GM23338 (cell line): ENCODE measurements around the gene DEFB124. TPM values are rescaled to one million over a fixed set of nuclear protein-coding genes. Genes with fewer than 3 reads are reported as not detected.

Experiments used
- ATAC-seq: fragments of 200-7000 bp; cut with Tn5 transposase; 3 replicates; pipeline ENCODE4 v1.9.1; 2020
- DNase-seq: peaks from one replicate; pipeline ENCODE4 v3.0.0-alpha.2; 2015; ENCODE audit warnings: low spot score
- H2AFZ ChIP-seq: fragments of 200-600 bp; sonication (generic); 2 replicates; pipeline ENCODE4 v1.8.0; 2016; ENCODE audit warnings: antibody characterized with exemption, mild to moderate bottlenecking, moderate library complexity
- H3F3A ChIP-seq: fragments of 200-600 bp; sonication (generic); replicated peaks from 2 replicates; pipeline ENCODE4 v1.8.0; 2017; ENCODE audit warnings: antibody characterized with exemption, mixed run types, low read depth
- H3K27ac ChIP-seq: fragments of 200-600 bp; sonication (generic); 2 replicates; pipeline ENCODE4 v1.6.1; 2016; ENCODE audit warnings: low read depth
- H3K27me3 ChIP-seq: fragments of 200-600 bp; sonication (generic); 2 replicates; pipeline ENCODE4 v1.8.0; 2016; ENCODE audit warnings: mild to moderate bottlenecking, mixed run types, moderate library complexity; ENCODE audit not compliant: insufficient read depth
- H3K36me3 ChIP-seq: fragments of 200-600 bp; sonication (generic); 2 replicates; pipeline ENCODE4 v1.8.0; 2016; ENCODE audit warnings: mild to moderate bottlenecking; ENCODE audit not compliant: insufficient read depth
- H3K4me1 ChIP-seq: fragments of 200-600 bp; sonication (generic); 2 replicates; pipeline ENCODE4 v1.8.0; 2016; ENCODE audit warnings: mild to moderate bottlenecking, moderate library complexity; ENCODE audit not compliant: insufficient read depth
- H3K4me2 ChIP-seq: fragments of 200-600 bp; sonication (generic); 2 replicates; pipeline ENCODE4 v1.7.1; 2017; ENCODE audit warnings: mixed run types
- H3K4me3 ChIP-seq: fragments of 200-600 bp; sonication (generic); 2 replicates; pipeline ENCODE4 v1.6.1; 2016; ENCODE audit warnings: mixed run types
- H3K79me2 ChIP-seq: fragments of 200-600 bp; sonication (generic); replicated peaks from 2 replicates; pipeline ENCODE4 v1.8.0; 2017; ENCODE audit warnings: mild to moderate bottlenecking; ENCODE audit not compliant: insufficient read depth
- H3K9me2 ChIP-seq: fragments of 200-600 bp; sonication (generic); 2 replicates; pipeline ENCODE4 v1.8.0; 2017; ENCODE audit not compliant: insufficient read depth
- H4K20me1 ChIP-seq: fragments of 200-600 bp; sonication (generic); replicated peaks from 2 replicates; pipeline ENCODE4 v1.8.0; 2017; ENCODE audit warnings: mild to moderate bottlenecking; ENCODE audit not compliant: insufficient read depth
- H3K27ac Mint-ChIP-seq: 2 replicates; pipeline ENCODE4 v1.8.0; 2020; ENCODE audit warnings: inconsistent platforms, mild to moderate bottlenecking, moderate library complexity, mixed read lengths
- H3K27me3 Mint-ChIP-seq: 3 replicates; pipeline ENCODE4 v1.8.0; 2022; ENCODE audit warnings: low read depth, mild to moderate bottlenecking, moderate library complexity, mixed read lengths, inconsistent platforms; ENCODE audit not compliant: insufficient read depth, poor library complexity
- H3K36me3 Mint-ChIP-seq: 3 replicates; pipeline ENCODE4 v1.8.0; 2021; ENCODE audit warnings: low read depth, mild to moderate bottlenecking, inconsistent platforms, moderate library complexity, mixed read lengths
- H3K4me1 Mint-ChIP-seq: 3 replicates; pipeline ENCODE4 v1.8.0; 2020; ENCODE audit warnings: mild to moderate bottlenecking, inconsistent platforms, mixed read lengths
- H3K4me3 Mint-ChIP-seq: 3 replicates; pipeline ENCODE4 v1.8.0; 2021; ENCODE audit warnings: moderate library complexity, mild to moderate bottlenecking, inconsistent platforms, mixed read lengths
- H3K9me3 Mint-ChIP-seq: 3 replicates; pipeline ENCODE4 v1.8.0; 2020; ENCODE audit warnings: moderate library complexity, mild to moderate bottlenecking, inconsistent platforms, mixed read lengths
- CREB1 ChIP-seq: fragments of 250-450 bp; sonication (Bioruptor Pico); IDR thresholded peaks from 2 replicates; pipeline ENCODE4 v1.5.0; 2020; ENCODE audit warnings: low read depth, mild to moderate bottlenecking, moderate library complexity
- ETS1 ChIP-seq: IDR thresholded peaks from 2 replicates; pipeline ENCODE4 v1.6.1; 2016; ENCODE audit warnings: antibody characterized with exemption
- EZH2 ChIP-seq: fragments of 200-600 bp; sonication (generic); IDR thresholded peaks from one replicate; pipeline ENCODE4 v1.8.0; 2017; ENCODE audit warnings: antibody characterized with exemption, mild to moderate bottlenecking, low read depth; ENCODE audit not compliant: unreplicated experiment
- EZH2phosphoT487 ChIP-seq: fragments of 200-600 bp; sonication (generic); IDR thresholded peaks from one replicate; pipeline ENCODE4 v1.8.1; 2018; ENCODE audit warnings: antibody characterized with exemption; ENCODE audit not compliant: unreplicated experiment
- JUNB ChIP-seq: IDR thresholded peaks from one replicate; pipeline ENCODE4 v1.6.1; 2016; ENCODE audit warnings: antibody characterized with exemption; ENCODE audit not compliant: unreplicated experiment
- NANOG ChIP-seq: IDR thresholded peaks from 2 replicates; pipeline ENCODE4 v1.6.1; 2016; ENCODE audit warnings: antibody characterized with exemption, borderline replicate concordance
- POLR2AphosphoS5 ChIP-seq: IDR thresholded peaks from 2 replicates; pipeline ENCODE4 v1.6.1; 2016; ENCODE audit warnings: antibody characterized with exemption, low read depth
- REST ChIP-seq: IDR thresholded peaks from one replicate; pipeline ENCODE4 v1.6.1; 2018; ENCODE audit warnings: antibody characterized with exemption; ENCODE audit not compliant: unreplicated experiment
- STAT1 ChIP-seq: IDR thresholded peaks from one replicate; pipeline ENCODE4 v1.6.1; 2016; ENCODE audit warnings: antibody characterized with exemption; ENCODE audit not compliant: unreplicated experiment
- ZNF114 ChIP-seq: fragments of 250-450 bp; sonication (Bioruptor Pico); IDR thresholded peaks from 2 replicates; pipeline ENCODE4 v1.5.0; 2020; ENCODE audit warnings: mild to moderate bottlenecking, moderate library complexity
- ZNF331 ChIP-seq: fragments of 250-450 bp; sonication (Bioruptor Pico); IDR thresholded peaks from 2 replicates; pipeline ENCODE4 v1.5.0; 2020; ENCODE audit warnings: low read depth, mild to moderate bottlenecking, moderate library complexity
- ZNF462 ChIP-seq: fragments of 250-450 bp; sonication (Bioruptor Pico); IDR thresholded peaks from 2 replicates; pipeline ENCODE4 v1.5.0; 2020; ENCODE audit warnings: mild to moderate bottlenecking, moderate library complexity
- polyA plus RNA-seq: library from polyadenylated mRNA; unstranded; fragments of >200 nt; fragmentation: Nextera tagmentation; extraction: Ambion mirVana; gene quantifications from 2 replicates; pipeline ENCODE4 v1.2.1, GENCODE V29; 2016
- total RNA-seq: library from RNA; depleted of rRNA; stranded (reverse); fragments of >200 nt; shearing (Covaris generic); gene quantifications from 2 replicates; pipeline ENCODE4 v1.2.3, GENCODE V29; 2014
- TF ChIP-seq, protein P1 (sequence below), 2 experiments: fragments of 200-600 bp in 1 of 2; sonication (generic) in 1 of 2; conservative IDR thresholded peaks; 2 replicates each; pipeline versions ENCODE4 v1.5.1 to v1.6.1; 2016 to 2017; ENCODE audit warnings: antibody characterized with exemption in 2 of 2, low read depth in 2 of 2, mild to moderate bottlenecking in 2 of 2, moderate library complexity in 1 of 2

The DEFB124 gene
- total and polyA plus RNA-seq, 2 experiments from 2014 or later: 0.52 TPM; not detected in 1

GRCh38 chr20:31515072-31515774 is 40.3 kb upstream of the DEFB124 start:
- no peak overlapping the region for H3K4me3 Mint-ChIP-seq
- 0 out of 2 replicates have a peak overlapping the region, but pooled peaks have one; percentile 83 for H3K27ac ChIP-seq
- peak overlapping the region; percentile 100 for H3K4me2 ChIP-seq
- H3F3A ChIP-seq: peaks cover 39% of the 10 kb centered on the region
- peaks cover 27% of the 10 kb centered on the region for H3K4me1 ChIP-seq
- no peaks in the 10 kb centered on the region for H3K9me2 ChIP-seq
- H3K79me2 ChIP-seq: peaks cover 57% of the 10 kb centered on the region
- no peak overlapping the region for H3K27ac Mint-ChIP-seq
- peaks cover 46% of the 10 kb centered on the region for H4K20me1 ChIP-seq
- ATAC-seq: no peak
- peak overlapping the region; percentile 100 for H2AFZ ChIP-seq
- H3K9me3 Mint-ChIP-seq: peaks cover 6% of the 10 kb centered on the region
- H3K4me3 ChIP-seq: peak overlapping the region; percentile 100
- TF ChIP-seq NANOG: no peak
- no peak for TF ChIP-seq EZH2phosphoT487
- TF ChIP-seq STAT1: no peak
- TF ChIP-seq REST: no peak
- TF ChIP-seq ZNF462: no peak
- no peak for TF ChIP-seq EZH2
- TF ChIP-seq CREB1 (CRISPR knock-in tag): no peak
- TF ChIP-seq ETS1: no peak
- TF ChIP-seq POLR2AphosphoS5: no peak
- no peak for TF ChIP-seq ZNF331 (CRISPR knock-in tag)
- TF ChIP-seq, protein P1, sequence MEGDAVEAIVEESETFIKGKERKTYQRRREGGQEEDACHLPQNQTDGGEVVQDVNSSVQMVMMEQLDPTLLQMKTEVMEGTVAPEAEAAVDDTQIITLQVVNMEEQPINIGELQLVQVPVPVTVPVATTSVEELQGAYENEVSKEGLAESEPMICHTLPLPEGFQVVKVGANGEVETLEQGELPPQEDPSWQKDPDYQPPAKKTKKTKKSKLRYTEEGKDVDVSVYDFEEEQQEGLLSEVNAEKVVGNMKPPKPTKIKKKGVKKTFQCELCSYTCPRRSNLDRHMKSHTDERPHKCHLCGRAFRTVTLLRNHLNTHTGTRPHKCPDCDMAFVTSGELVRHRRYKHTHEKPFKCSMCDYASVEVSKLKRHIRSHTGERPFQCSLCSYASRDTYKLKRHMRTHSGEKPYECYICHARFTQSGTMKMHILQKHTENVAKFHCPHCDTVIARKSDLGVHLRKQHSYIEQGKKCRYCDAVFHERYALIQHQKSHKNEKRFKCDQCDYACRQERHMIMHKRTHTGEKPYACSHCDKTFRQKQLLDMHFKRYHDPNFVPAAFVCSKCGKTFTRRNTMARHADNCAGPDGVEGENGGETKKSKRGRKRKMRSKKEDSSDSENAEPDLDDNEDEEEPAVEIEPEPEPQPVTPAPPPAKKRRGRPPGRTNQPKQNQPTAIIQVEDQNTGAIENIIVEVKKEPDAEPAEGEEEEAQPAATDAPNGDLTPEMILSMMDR (conservative IDR thresholded peaks at IDR 0.05; ENCODE audit: low read depth in 2 of 2): no peak
- no peak for TF ChIP-seq ZNF114 (CRISPR knock-in tag)
- no peak for TF ChIP-seq JUNB
- peaks cover 8% of the 10 kb centered on the region; the same call in 2 of the 3 replicates for H3K36me3 Mint-ChIP-seq
- H3K36me3 ChIP-seq: 0 out of 2 replicates have a peak, but pooled peaks cover 7% of the 10 kb centered on the region
- H3K27me3 Mint-ChIP-seq: peaks cover 3% of the 10 kb centered on the region
- H3K27me3 ChIP-seq: no peaks in the 10 kb centered on the region
- DNase-seq: no peak
- H3K4me1 Mint-ChIP-seq: no peaks in the 10 kb centered on the region
